HL-60 (cell line): Measurements from ENCODE around the gene GNS.

ENCODE experiments used
- GABPA ChIP-seq: IDR thresholded peaks from 2 replicates; pipeline ENCODE4 v1.6.1; 2012; ENCODE audit warnings: low read depth
- POLR2AphosphoS5 ChIP-seq: IDR thresholded peaks from 2 replicates; pipeline ENCODE4 v1.6.1; 2012; ENCODE audit warnings: low read depth
- SPI1 ChIP-seq: IDR thresholded peaks from 2 replicates; pipeline ENCODE4 v1.6.1; 2012; ENCODE audit warnings: low read depth, mild to moderate bottlenecking, borderline replicate concordance
- TF ChIP-seq, protein P1 (sequence below): IDR thresholded peaks from one replicate; pipeline ENCODE4 v1.5.1; 2011; ENCODE audit warnings: low read length, control low read depth, inconsistent platforms; ENCODE audit not compliant: insufficient read depth
- TF ChIP-seq, protein P2 (sequence below): IDR thresholded peaks from 2 replicates; pipeline ENCODE4 v1.6.1; 2012; ENCODE audit warnings: low read depth; ENCODE audit not compliant: insufficient replicate concordance

DNA sequence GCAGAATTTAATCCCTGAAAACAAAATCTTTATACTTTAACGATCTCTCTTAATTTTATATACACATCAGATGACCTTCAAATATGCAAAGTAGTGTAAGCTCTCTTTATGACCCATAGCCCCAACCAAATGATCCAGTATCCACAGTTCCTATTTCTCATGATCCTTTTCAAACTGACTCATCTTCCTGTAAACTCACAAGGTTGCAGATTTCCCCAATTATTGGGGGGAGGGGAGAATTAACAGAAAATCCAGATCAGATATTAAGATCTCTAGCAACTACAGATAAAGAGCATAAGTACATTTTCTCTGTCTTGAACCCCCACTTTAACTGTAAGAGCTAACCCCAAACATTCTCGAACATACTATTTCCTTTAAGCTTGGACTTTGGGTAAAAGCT is 12.5 kb downstream of the GNS start:
- TF ChIP-seq, protein P1, sequence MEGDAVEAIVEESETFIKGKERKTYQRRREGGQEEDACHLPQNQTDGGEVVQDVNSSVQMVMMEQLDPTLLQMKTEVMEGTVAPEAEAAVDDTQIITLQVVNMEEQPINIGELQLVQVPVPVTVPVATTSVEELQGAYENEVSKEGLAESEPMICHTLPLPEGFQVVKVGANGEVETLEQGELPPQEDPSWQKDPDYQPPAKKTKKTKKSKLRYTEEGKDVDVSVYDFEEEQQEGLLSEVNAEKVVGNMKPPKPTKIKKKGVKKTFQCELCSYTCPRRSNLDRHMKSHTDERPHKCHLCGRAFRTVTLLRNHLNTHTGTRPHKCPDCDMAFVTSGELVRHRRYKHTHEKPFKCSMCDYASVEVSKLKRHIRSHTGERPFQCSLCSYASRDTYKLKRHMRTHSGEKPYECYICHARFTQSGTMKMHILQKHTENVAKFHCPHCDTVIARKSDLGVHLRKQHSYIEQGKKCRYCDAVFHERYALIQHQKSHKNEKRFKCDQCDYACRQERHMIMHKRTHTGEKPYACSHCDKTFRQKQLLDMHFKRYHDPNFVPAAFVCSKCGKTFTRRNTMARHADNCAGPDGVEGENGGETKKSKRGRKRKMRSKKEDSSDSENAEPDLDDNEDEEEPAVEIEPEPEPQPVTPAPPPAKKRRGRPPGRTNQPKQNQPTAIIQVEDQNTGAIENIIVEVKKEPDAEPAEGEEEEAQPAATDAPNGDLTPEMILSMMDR: no peak
- no peak for TF ChIP-seq POLR2AphosphoS5
- TF ChIP-seq, protein P2, sequence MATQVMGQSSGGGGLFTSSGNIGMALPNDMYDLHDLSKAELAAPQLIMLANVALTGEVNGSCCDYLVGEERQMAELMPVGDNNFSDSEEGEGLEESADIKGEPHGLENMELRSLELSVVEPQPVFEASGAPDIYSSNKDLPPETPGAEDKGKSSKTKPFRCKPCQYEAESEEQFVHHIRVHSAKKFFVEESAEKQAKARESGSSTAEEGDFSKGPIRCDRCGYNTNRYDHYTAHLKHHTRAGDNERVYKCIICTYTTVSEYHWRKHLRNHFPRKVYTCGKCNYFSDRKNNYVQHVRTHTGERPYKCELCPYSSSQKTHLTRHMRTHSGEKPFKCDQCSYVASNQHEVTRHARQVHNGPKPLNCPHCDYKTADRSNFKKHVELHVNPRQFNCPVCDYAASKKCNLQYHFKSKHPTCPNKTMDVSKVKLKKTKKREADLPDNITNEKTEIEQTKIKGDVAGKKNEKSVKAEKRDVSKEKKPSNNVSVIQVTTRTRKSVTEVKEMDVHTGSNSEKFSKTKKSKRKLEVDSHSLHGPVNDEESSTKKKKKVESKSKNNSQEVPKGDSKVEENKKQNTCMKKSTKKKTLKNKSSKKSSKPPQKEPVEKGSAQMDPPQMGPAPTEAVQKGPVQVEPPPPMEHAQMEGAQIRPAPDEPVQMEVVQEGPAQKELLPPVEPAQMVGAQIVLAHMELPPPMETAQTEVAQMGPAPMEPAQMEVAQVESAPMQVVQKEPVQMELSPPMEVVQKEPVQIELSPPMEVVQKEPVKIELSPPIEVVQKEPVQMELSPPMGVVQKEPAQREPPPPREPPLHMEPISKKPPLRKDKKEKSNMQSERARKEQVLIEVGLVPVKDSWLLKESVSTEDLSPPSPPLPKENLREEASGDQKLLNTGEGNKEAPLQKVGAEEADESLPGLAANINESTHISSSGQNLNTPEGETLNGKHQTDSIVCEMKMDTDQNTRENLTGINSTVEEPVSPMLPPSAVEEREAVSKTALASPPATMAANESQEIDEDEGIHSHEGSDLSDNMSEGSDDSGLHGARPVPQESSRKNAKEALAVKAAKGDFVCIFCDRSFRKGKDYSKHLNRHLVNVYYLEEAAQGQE: no peak
- no peak for TF ChIP-seq GABPA
- peak; percentile 20; the same call in 1 of the 2 replicates for TF ChIP-seq SPI1
